Mesendoderm (in vitro differentiated cells): Measurements from ENCODE around the gene MCU.

Experiments
- DNase-seq: peaks from one replicate; pipeline ENCODE4 v3.0.0; 2013
- H2AK5ac ChIP-seq: 2 replicates; pipeline ENCODE4 v1.6.1; 2013; ENCODE audit warnings: low read length, inconsistent platforms
- H2BK120ac ChIP-seq: 2 replicates; pipeline ENCODE4 v1.6.1; 2013; ENCODE audit warnings: low read depth, mild to moderate bottlenecking, low read length, moderate library complexity, mixed read lengths
- H2BK15ac ChIP-seq: replicated peaks from 2 replicates; pipeline ENCODE4 v1.6.1; 2013; ENCODE audit warnings: low read depth, mild to moderate bottlenecking, moderate library complexity
- H2BK5ac ChIP-seq: 2 replicates; pipeline ENCODE4 v1.6.1; 2013; ENCODE audit warnings: low read length, inconsistent platforms
- H3K18ac ChIP-seq: 2 replicates; pipeline ENCODE4 v1.6.1; 2013; ENCODE audit warnings: mild to moderate bottlenecking, low read length, mixed read lengths
- H3K23ac ChIP-seq: one replicate; pipeline ENCODE4 v1.6.1; 2013; ENCODE audit warnings: low read length
- H3K27ac ChIP-seq: 2 replicates; pipeline ENCODE4 v1.5.1; 2013; ENCODE audit warnings: low read depth, mild to moderate bottlenecking, inconsistent platforms, low read length, moderate library complexity
- H3K27me3 ChIP-seq: 2 replicates; pipeline ENCODE4 v1.6.1; 2013; ENCODE audit warnings: low read length, control low read depth, mild to moderate bottlenecking, inconsistent platforms; ENCODE audit not compliant: insufficient read depth, poor library complexity
- H3K36me3 ChIP-seq: 2 replicates; pipeline ENCODE4 v1.6.1; 2013; ENCODE audit warnings: low read length, inconsistent platforms; ENCODE audit not compliant: control insufficient read depth, insufficient read depth
- H3K4ac ChIP-seq: one replicate; pipeline ENCODE4 v1.6.1; 2013; ENCODE audit warnings: low read depth, mild to moderate bottlenecking, low read length, moderate library complexity
- H3K4me1 ChIP-seq: 2 replicates; pipeline ENCODE4 v1.6.1; 2013; ENCODE audit warnings: low read depth, low read length, inconsistent platforms; ENCODE audit not compliant: control insufficient read depth
- H3K4me2 ChIP-seq: 2 replicates; pipeline ENCODE4 v1.6.1; 2013; ENCODE audit warnings: low read length
- H3K4me3 ChIP-seq: 2 replicates; pipeline ENCODE4 v1.5.1; 2013; ENCODE audit warnings: mild to moderate bottlenecking, low read length
- H3K56ac ChIP-seq: one replicate; pipeline ENCODE4 v1.6.1; 2013; ENCODE audit warnings: low read length
- H3K79me1 ChIP-seq: 2 replicates; pipeline ENCODE4 v1.6.1; 2013; ENCODE audit warnings: low read length, inconsistent platforms
- H3K79me2 ChIP-seq: 2 replicates; pipeline ENCODE4 v1.6.1; 2013; ENCODE audit warnings: mild to moderate bottlenecking, low read length; ENCODE audit not compliant: control insufficient read depth, insufficient read depth
- H3K9ac ChIP-seq: 2 replicates; pipeline ENCODE4 v1.6.1; 2013; ENCODE audit warnings: low read length, inconsistent platforms
- H4K5ac ChIP-seq: one replicate; pipeline ENCODE4 v1.6.1; 2013; ENCODE audit warnings: low read length
- H4K8ac ChIP-seq: one replicate; pipeline ENCODE4 v1.6.1; 2013; ENCODE audit warnings: low read depth, mild to moderate bottlenecking, control low read depth, low read length, moderate library complexity
- WGBS: extraction: QIAGEN DNeasy Blood & Tissue Kit; methylation state at CpG from one replicate; pipeline ENCODE4 v1.1.7; 2013; ENCODE audit warnings: low lambda C conversion rate, missing lambda C conversion rate; ENCODE audit not compliant: insufficient coverage; ENCODE audit errors: extremely low coverage; 5-methylcytosine and 5-hydroxymethylcytosine counted together

The MCU gene

GRCh38 chr10:72812415-72812752, 120.4 kb downstream of the MCU start:
- Histone ChIP-seq H2BK120ac (no peak overlapping the region), H3K27ac (no peak overlapping the region), H3K9ac (no peak overlapping the region), H4K8ac (no peak overlapping the region), H2BK15ac (no peak overlapping the region), H3K4me1 (no peaks in the 10 kb centered on the region), H3K4ac (no peak overlapping the region), H3K23ac (no peak overlapping the region), H3K4me2 (no peak overlapping the region), H3K56ac (no peak overlapping the region), H3K79me1 (peaks cover 5% of the 10 kb centered on the region), H2BK5ac (no peak overlapping the region), H2AK5ac (no peak overlapping the region), H3K27me3 (no peaks in the 10 kb centered on the region), H3K36me3 (no peaks in the 10 kb centered on the region), H3K4me3 (no peak overlapping the region), H4K5ac (no peak overlapping the region), H3K18ac (no peak overlapping the region), H3K79me2 (peaks cover 2% of the 10 kb centered on the region)
- no peak for DNase-seq
- no CpG with 5 or more reads among the region's 1 CpG for WGBS

- H3K27me3 ChIP-seq: no peaks in the 10 kb centered on the region
- no peak overlapping the region for H2BK120ac ChIP-seq
- H3K9ac ChIP-seq: no peak overlapping the region
- H4K8ac ChIP-seq: no peak overlapping the region
- H3K4me1 ChIP-seq: no peaks in the 10 kb centered on the region
- H3K56ac ChIP-seq: no peak overlapping the region
- H3K79me1 ChIP-seq: peaks cover 5% of the 10 kb centered on the region
- H3K18ac ChIP-seq: no peak overlapping the region
- H2AK5ac ChIP-seq: no peak overlapping the region
- no peak overlapping the region for H2BK5ac ChIP-seq
- H3K4me2 ChIP-seq: no peak overlapping the region
- H3K79me2 ChIP-seq: peaks cover 2% of the 10 kb centered on the region
- DNase-seq: no peak
- no peak overlapping the region for H3K4me3 ChIP-seq
- H4K5ac ChIP-seq: no peak overlapping the region
- H2BK15ac ChIP-seq: no peak overlapping the region
- no peaks in the 10 kb centered on the region for H3K36me3 ChIP-seq
- no peak overlapping the region for H3K4ac ChIP-seq
- WGBS: no CpG with 5 or more reads among the region's 4 CpGs
- H3K23ac ChIP-seq: no peak overlapping the region
- no peak overlapping the region for H3K27ac ChIP-seq
Observed at GRCh38 chr10:72812753-72813430, 120.9 kb downstream of the MCU start.

- Histone ChIP-seq H3K18ac (no peak overlapping the region), H3K79me2 (peaks cover 2% of the 10 kb centered on the region), H3K4me3 (no peak overlapping the region), H3K4ac (no peak overlapping the region), H3K4me2 (no peak overlapping the region), H2BK5ac (no peak overlapping the region), H4K5ac (no peak overlapping the region), H3K79me1 (peaks cover 5% of the 10 kb centered on the region), H3K23ac (no peak overlapping the region), H2BK15ac (no peak overlapping the region), H3K4me1 (no peaks in the 10 kb centered on the region), H3K56ac (no peak overlapping the region), H2AK5ac (no peak overlapping the region), H3K9ac (no peak overlapping the region), H3K27ac (no peak overlapping the region), H4K8ac (no peak overlapping the region), H3K36me3 (no peaks in the 10 kb centered on the region), H3K27me3 (no peaks in the 10 kb centered on the region), H2BK120ac (no peak overlapping the region)
- no CpG with 5 or more reads among the region's 2 CpGs for WGBS
- DNase-seq: no peak
Observed at GRCh38 chr10:72814099-72814790, 122.3 kb downstream of the MCU start.

GRCh38 chr10:72816565-72816964, 124.6 kb downstream of the MCU start:
- Histone ChIP-seq H3K23ac (no peak overlapping the region), H3K4me1 (no peaks in the 10 kb centered on the region), H2AK5ac (no peak overlapping the region), H3K4ac (no peak overlapping the region), H3K4me2 (no peak overlapping the region), H4K8ac (no peak overlapping the region), H3K18ac (no peak overlapping the region), H2BK120ac (no peak overlapping the region), H3K56ac (no peak overlapping the region), H3K79me2 (peaks cover 2% of the 10 kb centered on the region), H3K27ac (no peak overlapping the region), H2BK15ac (no peak overlapping the region), H4K5ac (no peak overlapping the region), H3K79me1 (peaks cover 3% of the 10 kb centered on the region), H3K4me3 (no peak overlapping the region), H3K9ac (no peak overlapping the region), H2BK5ac (no peak overlapping the region), H3K36me3 (no peaks in the 10 kb centered on the region), H3K27me3 (no peaks in the 10 kb centered on the region)
- no CpG with 5 or more reads among the region's 1 CpG for WGBS
- no peak for DNase-seq

GRCh38 chr10:72818076-72818475, 126.1 kb downstream of the MCU start:
- Histone ChIP-seq H3K9ac (no peak overlapping the region), H4K8ac (no peak overlapping the region), H3K4me1 (no peaks in the 10 kb centered on the region), H2AK5ac (no peak overlapping the region), H3K79me1 (no peaks in the 10 kb centered on the region), H3K18ac (no peak overlapping the region), H3K36me3 (no peaks in the 10 kb centered on the region), H3K27me3 (no peaks in the 10 kb centered on the region), H3K4me3 (no peak overlapping the region), H3K23ac (no peak overlapping the region), H2BK15ac (no peak overlapping the region), H3K27ac (no peak overlapping the region), H3K4ac (no peak overlapping the region), H3K4me2 (no peak overlapping the region), H4K5ac (no peak overlapping the region), H2BK120ac (no peak overlapping the region), H3K56ac (no peak overlapping the region), H3K79me2 (no peaks in the 10 kb centered on the region), H2BK5ac (no peak overlapping the region)
- DNase-seq: no peak
- no CpG with 5 or more reads among the region's 2 CpGs for WGBS

- no peak overlapping the region for H3K27ac ChIP-seq
- no peak overlapping the region for H4K8ac ChIP-seq
- H2BK120ac ChIP-seq: no peak overlapping the region
- H3K18ac ChIP-seq: no peak overlapping the region
- H3K79me2 ChIP-seq: no peaks in the 10 kb centered on the region
- WGBS: no CpG with 5 or more reads among the region's 1 CpG
- no peak overlapping the region for H3K4me3 ChIP-seq
- no peak overlapping the region for H3K56ac ChIP-seq
- H2BK15ac ChIP-seq: no peak overlapping the region
- no peak overlapping the region for H2BK5ac ChIP-seq
- no peak overlapping the region for H4K5ac ChIP-seq
- H3K4ac ChIP-seq: no peak overlapping the region
- no peaks in the 10 kb centered on the region for H3K4me1 ChIP-seq
- no peak overlapping the region for H3K23ac ChIP-seq
- no peak overlapping the region for H3K4me2 ChIP-seq
- H3K27me3 ChIP-seq: no peaks in the 10 kb centered on the region
- no peak overlapping the region for H2AK5ac ChIP-seq
- no peak for DNase-seq
- H3K79me1 ChIP-seq: no peaks in the 10 kb centered on the region
- no peaks in the 10 kb centered on the region for H3K36me3 ChIP-seq
- H3K9ac ChIP-seq: no peak overlapping the region
Observed at GRCh38 chr10:72819053-72819452, 127.1 kb downstream of the MCU start.
